OCI-LY1 (cell line): ENCODE results near the gene WWOX.

Experiments used
- H2AFZ ChIP-seq: fragments of 200-600 bp; sonication (generic), shearing (Covaris generic); 2 replicates; pipeline ENCODE4 v1.6.0; 2014; ENCODE audit warnings: antibody characterized with exemption, mild to moderate bottlenecking, low read length
- H3F3A ChIP-seq: fragments of 200-600 bp; sonication (generic), shearing (Covaris generic); 2 replicates; pipeline ENCODE4 v1.6.0; 2014; ENCODE audit warnings: mild to moderate bottlenecking, antibody characterized with exemption, low read length, moderate library complexity; ENCODE audit not compliant: insufficient read depth
- H3K27ac ChIP-seq: fragments of 200-600 bp; sonication (generic); 2 replicates; pipeline ENCODE4 v1.5.1; 2014; ENCODE audit warnings: low read length, mixed run types, mild to moderate bottlenecking, low read depth; ENCODE audit not compliant: poor library complexity, severe bottlenecking
- H3K27me3 ChIP-seq: fragments of 200-600 bp; sonication (generic); 2 replicates; pipeline ENCODE4 v1.6.0; 2014; ENCODE audit warnings: antibody characterized with exemption, mild to moderate bottlenecking, low read length, moderate library complexity; ENCODE audit not compliant: insufficient read depth
- H3K36me3 ChIP-seq: fragments of 200-600 bp; sonication (generic); 2 replicates; pipeline ENCODE4 v1.6.1; 2014; ENCODE audit warnings: mild to moderate bottlenecking, antibody characterized with exemption, low read length, moderate library complexity, mixed read lengths; ENCODE audit not compliant: insufficient read depth
- H3K4me1 ChIP-seq: fragments of 200-600 bp; sonication (generic); 2 replicates; pipeline ENCODE4 v1.5.1; 2014; ENCODE audit warnings: mild to moderate bottlenecking, low read length, moderate library complexity; ENCODE audit not compliant: insufficient read depth, severe bottlenecking
- H3K4me2 ChIP-seq: fragments of 200-600 bp; sonication (generic), shearing (Covaris generic); 2 replicates; pipeline ENCODE4 v1.6.1; 2014; ENCODE audit warnings: low read length
- H3K4me3 ChIP-seq: fragments of 200-600 bp; sonication (generic); 2 replicates; pipeline ENCODE4 v1.5.1; 2014; ENCODE audit warnings: low read length, low read depth, mild to moderate bottlenecking, mixed read lengths; ENCODE audit not compliant: poor library complexity, severe bottlenecking
- H3K79me2 ChIP-seq: fragments of 200-600 bp; shearing (Covaris generic); 2 replicates; pipeline ENCODE4 v1.6.1; 2016; ENCODE audit warnings: mixed run types, low read length, mixed read lengths; ENCODE audit not compliant: insufficient read depth
- H3K9ac ChIP-seq: fragments of 200-600 bp; sonication (generic), shearing (Covaris generic); 2 replicates; pipeline ENCODE4 v1.6.1; 2014; ENCODE audit warnings: mild to moderate bottlenecking, low read length, mixed read lengths
- H3K9me2 ChIP-seq: fragments of 200-600 bp; sonication (generic), shearing (Covaris generic); 2 replicates; pipeline ENCODE4 v1.6.1; 2014; ENCODE audit warnings: low read depth, mild to moderate bottlenecking, low read length, mixed read lengths
- H3K9me3 ChIP-seq: fragments of 200-600 bp; shearing (Covaris generic); 2 replicates; pipeline ENCODE4 v1.6.1; 2014; ENCODE audit warnings: low read length, mixed read lengths
- H4K20me1 ChIP-seq: fragments of 200-600 bp; sonication (generic), shearing (Covaris generic); 2 replicates; pipeline ENCODE4 v1.6.0; 2016; ENCODE audit warnings: mild to moderate bottlenecking, low read length; ENCODE audit not compliant: insufficient read depth
- EZH2 ChIP-seq: fragments of 200-600 bp; sonication (generic), shearing (Covaris generic); IDR thresholded peaks from 2 replicates; pipeline ENCODE4 v1.8.0; 2017; ENCODE audit warnings: borderline replicate concordance, mixed run types, mild to moderate bottlenecking, antibody characterized with exemption, low read length, moderate library complexity, mixed read lengths
- TF ChIP-seq, protein P1 (sequence below): fragments of 200-600 bp; sonication (generic), shearing (Covaris generic); IDR thresholded peaks from 2 replicates; pipeline ENCODE4 v1.5.1; 2017; ENCODE audit warnings: mild to moderate bottlenecking, antibody characterized with exemption, low read length, moderate library complexity, mixed read lengths

The WWOX gene

DNA sequence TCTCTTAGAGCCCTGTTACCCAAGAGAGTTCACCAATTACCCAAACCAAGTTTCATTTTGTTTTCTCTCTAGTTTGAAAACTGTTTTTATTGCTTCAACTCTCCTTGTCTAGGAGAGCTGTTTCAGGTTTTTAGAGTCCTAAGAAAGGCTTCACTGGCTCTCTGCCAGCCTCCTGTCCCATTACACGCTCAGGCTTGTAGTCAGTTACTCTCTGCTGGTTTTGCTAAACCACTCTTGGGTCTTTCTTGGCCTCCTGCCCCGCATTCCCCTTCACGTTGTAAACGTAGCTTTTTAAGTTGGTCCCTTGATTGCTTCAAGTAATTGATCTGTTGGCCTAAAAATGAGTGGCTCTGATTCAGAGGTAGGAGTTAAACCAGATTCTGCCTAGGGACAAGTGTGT is 972.0 kb downstream of the WWOX start:
- Histone ChIP-seq H3K27ac (no peak overlapping the region), H3F3A (no peaks in the 10 kb centered on the region), H3K36me3 (no peaks in the 10 kb centered on the region), H3K9me3 (no peaks in the 10 kb centered on the region), H3K27me3 (no peaks in the 10 kb centered on the region), H3K4me2 (no peak overlapping the region), H2AFZ (no peak overlapping the region), H3K79me2 (no peaks in the 10 kb centered on the region), H3K9ac (no peak overlapping the region), H3K4me1 (no peaks in the 10 kb centered on the region), H4K20me1 (no peaks in the 10 kb centered on the region), H3K4me3 (no peak overlapping the region), H3K9me2 (no peaks in the 10 kb centered on the region)
- TF ChIP-seq, protein P1, sequence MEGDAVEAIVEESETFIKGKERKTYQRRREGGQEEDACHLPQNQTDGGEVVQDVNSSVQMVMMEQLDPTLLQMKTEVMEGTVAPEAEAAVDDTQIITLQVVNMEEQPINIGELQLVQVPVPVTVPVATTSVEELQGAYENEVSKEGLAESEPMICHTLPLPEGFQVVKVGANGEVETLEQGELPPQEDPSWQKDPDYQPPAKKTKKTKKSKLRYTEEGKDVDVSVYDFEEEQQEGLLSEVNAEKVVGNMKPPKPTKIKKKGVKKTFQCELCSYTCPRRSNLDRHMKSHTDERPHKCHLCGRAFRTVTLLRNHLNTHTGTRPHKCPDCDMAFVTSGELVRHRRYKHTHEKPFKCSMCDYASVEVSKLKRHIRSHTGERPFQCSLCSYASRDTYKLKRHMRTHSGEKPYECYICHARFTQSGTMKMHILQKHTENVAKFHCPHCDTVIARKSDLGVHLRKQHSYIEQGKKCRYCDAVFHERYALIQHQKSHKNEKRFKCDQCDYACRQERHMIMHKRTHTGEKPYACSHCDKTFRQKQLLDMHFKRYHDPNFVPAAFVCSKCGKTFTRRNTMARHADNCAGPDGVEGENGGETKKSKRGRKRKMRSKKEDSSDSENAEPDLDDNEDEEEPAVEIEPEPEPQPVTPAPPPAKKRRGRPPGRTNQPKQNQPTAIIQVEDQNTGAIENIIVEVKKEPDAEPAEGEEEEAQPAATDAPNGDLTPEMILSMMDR: no peak
- TF ChIP-seq EZH2: no peak

DNA sequence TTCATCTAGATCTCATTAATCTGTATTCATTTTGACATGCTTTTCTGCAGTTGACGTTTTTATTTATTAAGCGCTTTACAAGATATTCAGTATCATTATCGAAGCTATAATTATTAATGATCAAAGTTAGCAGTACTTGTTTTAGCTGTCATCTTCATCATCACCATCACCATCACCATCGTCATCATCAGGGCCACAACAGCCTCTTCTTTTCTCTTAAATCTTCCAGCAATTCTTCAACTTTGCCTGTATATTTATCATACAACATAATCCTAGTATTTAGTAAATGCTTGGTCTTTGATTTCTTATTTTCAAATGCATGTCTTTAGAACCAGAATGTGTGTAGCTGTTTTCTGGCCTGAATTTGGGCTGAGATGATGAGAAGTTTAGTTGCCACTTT is 973.1 kb downstream of the WWOX start:
- TF ChIP-seq, protein P1: no peak
- TF ChIP-seq EZH2: no peak
- Histone ChIP-seq H3K36me3 (no peaks in the 10 kb centered on the region), H3K9ac (no peak overlapping the region), H3K27me3 (no peaks in the 10 kb centered on the region), H3K9me3 (no peaks in the 10 kb centered on the region), H4K20me1 (no peaks in the 10 kb centered on the region), H2AFZ (no peak overlapping the region), H3F3A (no peaks in the 10 kb centered on the region), H3K4me1 (no peaks in the 10 kb centered on the region), H3K4me3 (no peak overlapping the region), H3K9me2 (no peaks in the 10 kb centered on the region), H3K4me2 (no peak overlapping the region), H3K79me2 (no peaks in the 10 kb centered on the region), H3K27ac (no peak overlapping the region)

DNA sequence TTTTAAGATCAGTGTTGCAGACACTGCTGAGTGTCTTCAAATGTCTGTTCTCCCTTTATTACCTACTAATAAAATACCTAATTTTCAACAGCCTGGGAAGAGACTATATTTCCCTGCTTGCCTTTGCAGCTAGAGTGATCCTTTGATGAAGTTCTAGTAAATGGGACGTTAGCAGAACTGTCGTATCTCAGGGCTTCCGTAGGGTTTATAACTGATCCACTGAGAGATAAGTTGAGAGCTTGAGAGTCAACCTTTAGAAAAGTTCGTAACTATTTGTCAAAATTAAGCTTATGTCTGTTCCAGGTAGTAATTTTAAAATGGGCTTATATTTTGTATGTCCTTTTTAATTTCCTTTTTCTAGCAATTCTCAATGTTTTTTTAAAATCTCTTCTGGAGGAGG is 974.1 kb downstream of the WWOX start:
- Histone ChIP-seq H3K4me1 (no peaks in the 10 kb centered on the region), H3K9me3 (no peaks in the 10 kb centered on the region), H2AFZ (no peak overlapping the region), H3K36me3 (no peaks in the 10 kb centered on the region), H3K9ac (no peak overlapping the region), H3K4me2 (no peak overlapping the region), H3K9me2 (no peaks in the 10 kb centered on the region), H3K27ac (no peak overlapping the region), H4K20me1 (no peaks in the 10 kb centered on the region), H3K27me3 (no peaks in the 10 kb centered on the region), H3K79me2 (no peaks in the 10 kb centered on the region), H3K4me3 (no peak overlapping the region), H3F3A (no peaks in the 10 kb centered on the region)
- TF ChIP-seq EZH2: no peak
- TF ChIP-seq, protein P1: no peak
